GM18873 (cell line): Measurements from ENCODE around the gene H2AZ2.
"Not testable (repeated sequence)": the region's sequence is repeated elsewhere in the genome, so short reads cannot be mapped to it uniquely, and the experiment has no call there.

Experiments used
- ATAC-seq: cut with Tn5 transposase; IDR thresholded peaks from one replicate; pipeline ENCODE4 v1.9.1; 2021; ENCODE audit warnings: mild to moderate bottlenecking, moderate library complexity, moderate number of reproducible peaks; ENCODE audit not compliant: unreplicated experiment, low FRiP score

The H2AZ2 gene

DNA sequence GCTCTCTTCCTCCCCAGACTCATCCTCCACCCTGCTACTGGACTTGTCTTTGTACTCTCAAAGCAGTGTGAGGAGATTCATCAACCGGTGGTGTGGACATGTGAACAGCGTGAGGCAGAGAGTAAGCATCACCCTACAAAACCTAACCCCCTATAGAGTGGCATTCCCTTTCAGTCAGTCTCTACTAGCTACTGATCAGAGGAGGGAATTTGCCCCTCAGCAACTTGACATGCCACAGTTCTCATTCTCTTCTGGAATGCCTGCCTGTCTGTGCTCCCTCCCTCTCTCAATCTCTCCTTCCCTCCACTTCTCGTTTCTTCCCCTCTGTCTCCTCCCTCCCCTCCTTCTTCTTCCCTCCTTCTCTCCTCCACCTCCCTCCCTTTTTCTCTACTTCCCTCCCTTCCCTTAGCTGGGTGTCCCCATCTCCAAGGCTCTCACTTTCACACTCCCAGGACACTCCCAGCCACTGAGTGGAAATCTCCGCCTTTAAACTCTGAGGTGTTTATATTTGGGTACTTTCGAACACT is 24.6 kb downstream of the H2AZ2 start:
- no peak for ATAC-seq

DNA sequence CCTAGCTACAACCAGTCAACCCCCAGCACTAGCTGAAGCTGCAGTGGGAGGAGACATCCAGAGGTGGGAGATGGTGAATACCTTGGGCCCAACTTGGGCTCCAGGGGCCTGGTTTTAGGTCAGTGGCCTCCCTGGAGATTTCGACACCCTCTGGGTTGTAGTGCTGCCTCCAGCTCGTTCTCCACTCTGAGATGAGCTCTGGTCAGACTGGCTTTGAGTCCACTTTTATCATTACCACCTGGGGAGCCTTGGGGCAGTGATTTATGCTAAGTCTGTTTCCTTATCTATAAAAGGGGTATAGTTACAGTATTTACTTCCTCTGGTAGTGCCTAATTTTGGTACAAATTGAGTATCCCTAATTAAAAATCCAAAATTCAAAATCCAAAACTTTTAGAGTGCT is 28.6 kb downstream of the H2AZ2 start:
- no peak for ATAC-seq

DNA sequence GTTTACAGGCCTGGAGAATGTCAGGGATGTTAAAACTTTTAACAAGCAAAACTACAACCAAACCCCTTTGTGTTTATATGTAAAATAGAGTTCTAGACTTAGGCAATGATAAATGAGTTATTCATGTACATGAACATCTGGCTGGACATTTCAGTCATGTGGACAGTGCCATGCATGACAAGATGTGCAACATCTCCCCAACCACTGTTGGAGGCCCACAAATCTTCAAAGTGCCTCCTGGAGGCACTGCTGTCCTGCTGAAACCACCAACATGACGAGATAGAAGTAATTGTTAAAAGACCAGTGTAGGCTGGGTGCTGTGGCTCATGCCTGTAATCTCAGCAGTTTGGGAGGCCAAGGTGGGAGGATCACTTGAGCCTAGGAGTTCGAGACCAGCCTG is 33.0 kb downstream of the H2AZ2 start:
- no peak for ATAC-seq

DNA sequence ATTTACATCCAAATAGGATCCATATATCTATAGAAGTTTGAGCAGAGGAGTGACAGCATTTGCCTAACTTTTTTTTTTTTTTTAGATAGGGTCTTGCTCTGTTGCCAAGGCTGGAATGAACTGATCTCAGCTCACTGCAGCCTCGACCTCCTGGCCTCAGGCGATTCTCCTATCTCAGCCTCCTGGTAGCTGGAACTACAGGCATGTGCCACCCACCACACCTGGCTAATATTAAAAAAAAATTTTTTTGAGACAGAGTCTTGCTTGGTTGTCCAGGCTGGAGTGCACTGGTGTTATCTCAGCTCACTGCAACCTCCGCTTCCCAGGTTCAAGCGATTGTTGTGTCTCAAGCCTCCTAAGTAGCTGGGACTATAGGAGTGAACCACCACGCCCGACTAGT is 36.3 kb downstream of the H2AZ2 start:
- ATAC-seq: no peak

DNA sequence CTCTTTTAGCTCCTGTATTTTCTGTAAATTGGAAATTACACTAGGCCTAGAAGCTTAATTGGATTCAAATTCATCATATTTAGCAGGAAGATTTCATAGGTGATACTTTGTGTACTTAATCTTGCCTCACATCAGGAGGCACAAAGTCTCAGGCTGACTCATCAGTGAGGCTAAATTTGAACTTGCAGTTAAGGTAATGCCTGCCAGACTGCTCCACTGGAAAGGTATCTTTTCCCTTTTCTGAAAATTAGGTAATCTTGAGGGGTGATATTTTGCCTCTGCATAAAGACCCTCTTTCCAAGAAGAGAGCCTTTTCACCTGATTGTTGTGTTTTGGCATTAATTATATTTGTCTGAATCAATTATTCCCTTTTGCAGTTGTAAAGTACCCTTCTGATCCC is 36.8 kb downstream of the H2AZ2 start:
- no peak for ATAC-seq

DNA sequence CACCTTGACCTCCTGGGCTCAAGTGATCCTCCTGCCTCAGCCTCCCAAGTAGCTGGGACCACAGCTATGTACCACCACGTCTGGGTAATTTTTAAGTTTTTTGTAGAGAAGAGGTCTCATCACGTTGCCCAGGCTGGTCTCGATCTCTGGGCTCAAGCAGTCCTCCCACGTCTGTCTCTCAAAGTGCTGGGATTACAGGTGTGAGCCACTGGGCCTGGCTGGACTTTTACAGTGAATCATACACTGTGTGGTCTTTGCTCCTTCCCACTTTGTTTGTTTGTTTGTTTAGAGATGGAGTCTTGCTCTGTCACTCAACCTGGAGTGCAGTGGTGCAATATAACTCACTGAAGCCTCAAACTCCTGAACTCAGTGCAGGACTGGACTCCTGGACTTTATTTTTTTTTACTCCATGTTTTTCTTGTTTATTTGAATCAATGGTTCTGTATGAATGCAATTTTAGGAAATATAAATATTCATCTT is 38.9 kb downstream of the H2AZ2 start:
- no peak for ATAC-seq

DNA sequence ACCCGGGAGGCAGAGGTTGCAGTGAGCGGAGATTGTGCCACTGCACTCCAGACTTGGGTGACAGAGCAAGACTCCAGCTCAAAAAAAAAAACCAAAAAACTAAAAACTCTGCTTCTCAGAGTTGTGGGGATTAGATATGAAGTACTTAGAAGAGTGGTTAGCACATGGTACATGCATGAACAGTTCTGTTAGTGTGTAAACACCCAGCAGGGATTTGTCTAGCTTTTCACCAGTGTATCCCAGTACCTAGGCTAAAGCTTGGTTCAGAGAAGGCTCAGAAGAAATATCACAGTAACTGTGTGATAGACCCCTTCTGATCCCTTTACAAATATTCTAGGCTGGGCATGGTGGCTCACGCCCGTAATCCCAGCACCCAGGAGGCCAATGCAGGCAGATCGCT is 41.9 kb downstream of the H2AZ2 start:
- ATAC-seq: no peak

DNA sequence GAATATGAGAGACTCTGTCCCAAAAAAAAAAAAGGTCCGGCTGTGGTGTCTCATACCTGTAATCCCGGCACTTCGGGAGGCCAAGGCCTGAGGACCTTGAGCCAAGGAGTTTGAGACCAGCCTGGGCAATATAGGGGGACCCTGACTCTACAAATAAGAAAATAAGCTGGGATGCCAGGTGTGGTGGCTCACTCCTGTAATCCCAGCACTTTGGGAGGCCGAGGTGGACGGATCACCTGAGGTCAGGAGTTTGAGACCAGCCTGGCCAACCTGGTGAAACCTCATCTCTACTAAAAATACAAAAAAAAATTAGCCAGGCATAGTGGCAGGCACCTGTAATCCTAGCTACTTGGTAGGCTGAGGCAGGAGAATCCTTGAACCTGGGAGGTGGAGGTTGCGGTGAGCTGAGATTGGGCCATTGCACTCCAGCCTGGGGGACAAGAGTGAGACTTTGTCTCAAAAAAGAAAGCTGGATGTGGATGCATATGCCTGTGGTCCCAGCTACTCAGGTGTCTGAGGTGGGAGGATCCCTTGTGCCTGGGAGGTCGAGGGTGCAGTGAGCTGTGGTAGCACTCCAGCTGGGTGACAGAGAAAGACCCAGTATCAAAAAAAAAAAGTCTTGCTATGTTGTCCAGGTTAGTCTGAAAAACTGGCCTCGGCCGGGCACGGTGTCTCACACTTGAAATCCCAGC is 43.9 kb downstream of the H2AZ2 start:
- not testable (repeated sequence) for ATAC-seq

DNA sequence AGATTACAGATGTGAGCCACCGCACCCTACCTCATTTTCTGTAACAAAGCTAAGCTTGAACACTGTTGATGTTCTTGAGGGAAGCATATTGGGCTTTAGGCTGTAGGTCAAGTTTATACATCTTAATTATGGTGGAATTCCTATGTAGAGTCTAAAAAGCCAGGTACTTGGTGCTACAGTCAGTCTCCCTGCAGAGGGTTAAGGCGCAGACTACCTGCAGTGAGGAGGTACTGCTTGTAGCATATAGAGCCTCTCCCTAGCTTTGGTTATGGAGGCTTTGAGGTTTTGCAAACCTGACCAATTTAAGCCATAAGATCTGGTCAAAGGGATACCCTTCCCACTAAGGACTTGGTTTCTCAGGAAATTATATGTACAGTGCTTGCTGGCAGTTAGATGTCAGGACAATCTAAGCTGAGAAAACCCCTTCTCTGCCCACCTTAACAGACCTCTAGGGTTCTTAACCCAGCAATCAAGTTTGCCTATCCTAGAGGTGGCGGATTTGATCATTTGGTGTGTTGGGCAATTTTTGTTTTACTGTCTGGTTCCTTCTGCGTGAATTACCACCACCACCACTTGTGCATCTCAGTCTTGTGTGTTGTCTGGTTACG is 45.4 kb downstream of the H2AZ2 start:
- ATAC-seq: no peak

DNA sequence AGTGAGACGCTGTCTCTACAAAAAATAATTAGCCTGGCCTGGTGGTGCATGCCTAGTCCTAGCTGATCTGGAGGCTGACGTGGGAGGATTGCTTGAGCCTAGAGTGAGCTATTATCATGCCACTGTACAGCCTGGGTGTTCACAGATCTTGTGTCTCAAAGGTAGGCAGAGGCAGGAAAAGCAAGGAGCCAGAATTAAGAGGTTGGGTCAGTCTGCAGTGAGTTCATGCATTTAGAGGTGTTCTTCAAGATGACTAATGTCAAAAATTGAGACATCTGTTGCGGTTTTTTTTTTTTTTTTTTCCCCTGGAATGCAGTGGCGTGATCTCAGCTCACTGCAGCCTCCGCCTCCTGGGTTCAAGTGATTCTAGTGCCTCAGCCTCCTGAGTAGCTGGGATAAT is 46.0 kb downstream of the H2AZ2 start:
- ATAC-seq: no peak

DNA sequence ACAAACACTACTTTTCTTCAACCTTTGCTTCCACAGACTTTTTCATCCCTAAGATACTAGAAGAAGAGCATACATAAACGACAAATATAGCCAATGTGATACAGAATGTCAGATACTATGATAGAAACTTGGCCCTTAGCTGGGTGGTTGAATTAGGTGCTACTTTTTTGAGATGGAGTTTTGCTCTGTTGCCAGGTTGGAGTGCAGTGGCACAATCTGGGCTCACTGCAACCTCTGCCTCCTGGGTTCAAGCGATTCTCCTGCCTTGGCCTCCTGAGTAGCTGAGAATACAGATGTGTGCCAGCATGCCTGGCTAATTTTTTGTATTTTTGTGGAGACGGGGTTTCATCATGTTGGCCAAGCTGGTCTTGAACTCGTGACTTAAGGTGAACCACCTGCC is 47.9 kb downstream of the H2AZ2 start:
- ATAC-seq: no peak

DNA sequence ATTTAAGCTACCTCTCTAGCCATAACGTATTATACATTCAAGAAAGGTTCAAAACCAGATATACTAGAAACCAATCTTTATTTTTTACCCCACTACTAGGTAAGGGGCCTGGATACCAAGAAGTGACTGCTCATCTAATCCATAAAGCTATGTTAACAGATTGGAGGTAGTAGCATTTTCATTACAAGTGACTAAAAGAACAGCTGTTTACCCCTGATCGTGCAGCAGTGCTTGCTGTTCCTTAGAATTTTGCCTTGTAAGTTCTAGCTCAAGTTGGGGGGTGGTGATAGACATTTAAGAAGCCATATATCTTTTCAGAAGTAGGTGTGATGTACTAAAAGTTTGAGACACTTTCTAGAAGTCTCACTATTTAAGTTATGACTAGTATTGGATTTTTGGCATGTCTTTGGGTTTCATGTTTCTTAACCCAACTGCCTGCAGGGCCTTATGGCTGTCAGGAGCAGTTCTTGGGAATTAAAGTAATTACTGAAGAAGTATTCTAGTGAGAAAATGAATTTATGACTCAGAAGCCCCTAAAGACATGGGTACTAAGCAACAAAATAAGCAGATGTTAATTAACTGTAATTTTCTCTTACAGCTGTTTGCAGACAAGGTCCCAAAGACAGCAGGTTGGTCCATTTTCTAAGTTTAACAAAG is 49.1 kb downstream of the H2AZ2 start:
- no peak for ATAC-seq

DNA sequence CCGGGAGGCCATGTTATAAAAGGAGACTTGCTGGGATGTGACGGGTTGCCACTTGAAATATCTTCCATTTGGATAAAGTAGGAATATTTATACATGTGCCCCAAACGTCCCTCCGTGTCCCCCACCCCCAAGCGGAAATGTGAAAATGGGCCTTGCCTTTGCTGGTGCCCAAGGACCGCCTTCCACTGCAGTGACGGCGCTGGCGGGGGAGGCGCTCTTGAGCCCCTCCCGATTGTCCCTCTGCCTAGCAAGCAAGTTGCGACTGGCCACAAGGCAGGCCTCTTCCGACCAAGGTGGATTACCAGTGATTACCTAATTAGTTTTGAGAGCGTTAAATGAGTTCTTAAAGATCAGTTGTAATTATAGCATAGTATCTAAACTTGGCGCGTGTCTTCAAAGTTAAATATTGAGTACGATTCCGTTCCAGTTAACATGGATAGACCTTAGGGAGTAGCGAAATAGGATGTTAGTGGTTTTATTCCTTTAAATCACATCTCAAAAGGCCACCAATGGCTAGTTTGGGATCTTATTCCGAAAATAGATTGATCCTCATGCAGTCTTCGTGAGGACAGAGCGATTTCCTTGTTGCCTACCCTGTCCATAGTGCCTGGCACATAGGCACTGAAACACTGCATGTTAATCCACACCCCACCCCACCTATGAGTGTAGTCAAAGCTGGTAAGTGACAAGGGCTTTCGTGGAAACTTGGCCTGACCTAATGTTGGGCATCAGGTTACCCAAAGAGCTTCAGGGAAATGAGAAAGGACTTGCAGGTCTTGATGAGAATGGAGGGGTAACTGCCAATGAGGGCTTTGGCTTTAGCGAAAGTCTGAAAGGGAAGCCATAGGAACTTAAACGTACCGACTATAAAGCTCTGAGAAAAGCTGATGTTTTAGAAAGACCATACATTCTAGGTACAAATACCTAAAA is 50.3 kb downstream of the H2AZ2 start:
- peak; percentile 25 for ATAC-seq

DNA sequence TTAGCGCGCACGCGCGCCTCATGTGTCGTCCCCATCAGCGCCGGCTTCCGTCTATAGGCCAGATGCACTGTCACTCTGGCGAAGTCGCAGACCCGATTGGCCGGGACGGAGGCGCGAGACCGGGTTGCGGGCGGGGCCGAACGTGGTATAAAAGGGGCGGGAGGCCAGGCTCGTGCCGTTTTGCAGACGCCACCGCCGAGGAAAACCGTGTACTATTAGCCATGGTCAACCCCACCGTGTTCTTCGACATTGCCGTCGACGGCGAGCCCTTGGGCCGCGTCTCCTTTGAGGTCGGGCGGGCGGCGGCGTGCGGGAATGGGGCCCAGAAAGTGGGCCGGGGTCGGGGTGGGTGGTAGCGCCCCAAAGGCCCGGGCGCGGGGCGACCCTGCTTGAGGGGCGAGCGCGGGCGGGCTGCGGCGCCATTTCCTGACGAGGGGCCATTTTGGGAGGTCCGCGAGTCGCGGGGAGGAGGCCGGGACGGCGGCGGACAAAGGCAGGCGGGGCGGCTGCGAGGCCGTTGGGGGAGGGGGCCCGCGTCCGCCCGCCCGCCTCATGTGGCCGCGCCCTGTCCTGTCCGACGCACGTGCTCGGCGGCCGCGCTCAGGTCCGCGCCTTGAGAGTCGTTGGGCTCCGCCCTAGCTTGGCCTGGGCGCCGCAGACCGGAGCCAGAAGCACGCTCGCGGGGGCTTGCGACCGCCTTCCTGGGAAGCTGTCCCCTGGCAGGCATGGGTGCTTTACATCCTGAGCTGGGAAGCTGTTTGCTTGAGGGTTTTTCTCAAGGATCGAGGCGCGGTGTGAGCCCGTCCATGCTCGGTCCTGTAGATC is 51.2 kb downstream of the H2AZ2 start, which contains the start of gene PPIA:
TSS of gene PPIA (plus strand) at position 178 of the 825 bp plus-strand sequence. CDS start at position 222, 44 bp downstream.
- ATAC-seq: peak; percentile 81

DNA sequence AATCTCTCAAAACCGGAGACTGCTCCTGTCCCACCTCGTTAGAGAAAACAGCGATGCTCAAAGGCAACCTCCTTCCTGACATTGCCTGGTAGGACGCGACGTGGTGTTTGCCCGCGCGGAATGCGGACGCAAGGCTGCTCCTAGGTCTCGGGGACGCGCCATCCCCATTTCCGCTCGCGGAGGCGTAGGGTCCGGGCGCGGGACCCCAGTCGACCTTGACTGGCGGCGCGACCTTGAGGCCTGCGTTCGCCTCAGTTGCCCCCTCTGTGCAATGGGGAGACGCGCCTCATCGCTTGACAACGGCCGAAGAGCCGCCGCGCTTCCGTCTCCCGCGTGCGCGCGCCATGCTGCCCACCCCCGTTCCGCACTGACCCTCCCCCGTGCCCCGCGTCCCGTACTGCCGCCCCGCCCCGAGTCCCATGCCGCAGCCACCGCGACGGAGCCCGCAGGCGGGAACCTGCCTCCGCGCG is 51.8 kb downstream of the H2AZ2 start:
- ATAC-seq: peak; percentile 7

DNA sequence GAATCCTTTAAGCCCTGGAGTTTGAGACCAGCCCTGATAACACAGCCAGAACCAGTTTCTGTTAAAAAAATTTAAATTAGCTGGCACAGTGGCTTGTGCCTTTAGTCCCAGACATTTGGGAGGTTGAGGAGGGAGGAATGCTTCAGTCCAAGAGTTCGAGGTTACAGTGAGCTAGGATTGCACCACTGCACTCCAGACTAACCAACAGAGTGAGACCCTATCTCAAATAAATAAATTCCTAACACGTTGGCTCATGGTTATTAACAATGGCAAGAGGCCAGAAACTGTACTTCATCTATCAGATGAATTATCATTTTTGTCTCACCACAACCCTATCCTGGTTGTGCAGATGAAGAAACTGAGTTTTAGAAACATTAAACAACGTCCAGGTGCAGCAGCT is 53.6 kb downstream of the H2AZ2 start:
- ATAC-seq: no peak

DNA sequence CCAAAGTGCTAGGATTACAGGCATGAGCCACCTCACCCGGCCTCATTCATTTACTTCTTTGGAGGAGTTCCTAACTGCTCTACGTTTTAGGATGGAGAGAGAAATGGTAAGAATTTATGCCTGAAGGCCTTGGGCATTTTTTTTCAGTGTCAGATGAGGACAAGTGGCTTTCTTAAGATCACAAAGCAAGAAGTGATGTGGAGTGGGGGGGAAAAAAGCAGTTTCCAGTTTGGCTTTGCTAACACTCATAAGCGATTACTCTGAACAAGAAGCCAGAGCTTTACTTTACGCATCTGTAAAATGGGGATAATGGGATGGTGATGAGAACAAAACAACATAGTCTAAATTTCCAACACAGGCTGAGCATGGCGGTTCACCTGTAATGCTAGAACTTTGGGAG is 54.0 kb downstream of the H2AZ2 start:
- ATAC-seq: no peak

DNA sequence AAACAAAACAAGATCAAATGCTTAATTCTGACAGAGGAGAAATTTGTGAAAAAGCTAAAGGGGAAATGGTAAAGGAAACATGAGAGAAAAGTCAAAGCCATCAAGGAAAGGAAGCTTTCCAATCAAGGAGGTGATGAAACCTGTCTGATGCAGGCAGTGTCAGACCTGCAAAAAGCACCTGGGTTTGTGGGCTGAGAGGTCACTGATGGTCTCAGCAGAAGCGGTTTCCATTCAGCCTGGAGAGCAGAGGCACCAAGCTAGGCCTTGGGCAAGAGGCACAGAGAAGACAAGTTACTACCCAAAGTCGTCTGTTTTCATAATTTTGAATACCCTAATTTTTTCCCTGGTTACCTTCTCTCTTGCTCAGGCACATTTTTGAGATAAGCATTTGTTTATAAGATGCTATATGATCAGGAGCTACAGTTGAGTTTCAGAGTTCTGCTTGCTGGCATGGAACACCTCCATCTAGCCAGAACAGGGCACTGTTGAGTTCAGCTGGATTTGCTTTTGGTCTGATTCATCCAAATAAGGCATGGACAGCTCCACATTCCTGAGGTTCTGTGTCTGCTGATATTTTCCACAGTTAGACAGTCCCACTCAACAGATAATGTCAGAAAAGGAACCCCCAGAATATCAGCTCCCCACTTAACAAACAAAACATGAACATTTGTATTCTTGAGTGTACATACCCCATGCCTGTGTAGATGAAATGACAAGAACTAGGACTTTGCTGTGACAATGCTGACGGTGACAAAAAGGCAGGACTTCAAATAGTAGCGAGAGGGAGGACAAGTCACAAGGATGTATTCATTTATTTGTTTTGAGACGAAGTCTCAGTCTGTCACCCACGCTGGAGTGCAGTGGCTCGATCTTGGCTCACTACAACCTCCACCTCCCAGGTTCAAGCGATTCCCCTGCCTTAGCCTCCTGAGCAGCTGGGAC is 56.3 kb downstream of the H2AZ2 start:
- no peak for ATAC-seq
